ENCODE data around the gene RPL23. TPM values are rescaled to one million over a fixed set of nuclear protein-coding genes. Genes with fewer than 3 reads are reported as not detected.

RPL23 gene
- polyA plus RNA-seq, 1 donor from 2014 or later: 1,333 TPM

DNA sequence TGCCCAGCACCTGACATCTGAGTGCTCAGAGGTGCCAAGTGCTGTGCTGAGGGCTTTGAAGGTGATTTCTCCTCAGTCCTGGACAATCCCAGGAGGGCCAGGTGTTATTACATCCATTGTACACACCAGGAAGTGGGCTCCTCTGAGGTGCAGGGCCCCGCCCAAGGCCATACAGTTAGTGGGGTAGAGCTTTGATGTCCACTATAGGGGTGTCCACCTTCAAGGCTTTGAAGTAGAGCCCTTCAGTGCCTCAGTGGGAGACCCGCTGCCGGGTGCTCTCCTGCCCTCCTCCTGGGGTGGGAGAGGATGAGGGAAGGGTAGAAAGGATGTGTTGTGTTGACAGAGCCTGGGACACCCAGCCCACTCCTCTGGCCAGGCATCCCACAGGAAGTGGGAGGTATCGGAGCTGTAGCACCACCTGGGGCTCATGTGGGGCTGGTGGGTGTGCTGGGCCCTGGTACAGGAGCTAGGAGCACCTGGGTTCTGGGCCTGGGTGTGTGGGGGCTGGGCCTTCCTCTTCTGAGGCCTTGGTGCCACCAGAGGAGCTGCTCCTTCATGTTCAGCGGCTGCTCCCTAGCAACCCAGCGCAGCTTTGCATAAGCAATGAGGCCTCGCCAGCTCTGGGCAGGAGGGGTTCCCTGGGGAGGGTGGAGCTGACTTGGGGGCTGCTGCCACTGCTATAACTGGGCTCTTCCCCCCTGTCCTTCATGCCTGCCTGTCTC is 23.8 kb upstream of the RPL23 start:
- no peaks in the 10 kb centered on the region for H3K27me3 ChIP-seq (ENCODE audit: insufficient read depth, low read depth, low read length)
- H3K9ac ChIP-seq (ENCODE audit: low read length): peak overlapping the region; percentile 20
- H3K79me2 ChIP-seq (replicated peaks; ENCODE audit: insufficient read depth, low read length): peaks cover 52% of the 10 kb centered on the region
- H3K9me2 ChIP-seq (ENCODE audit: insufficient read depth, low read length): no peaks in the 10 kb centered on the region
- TF ChIP-seq, protein P1, sequence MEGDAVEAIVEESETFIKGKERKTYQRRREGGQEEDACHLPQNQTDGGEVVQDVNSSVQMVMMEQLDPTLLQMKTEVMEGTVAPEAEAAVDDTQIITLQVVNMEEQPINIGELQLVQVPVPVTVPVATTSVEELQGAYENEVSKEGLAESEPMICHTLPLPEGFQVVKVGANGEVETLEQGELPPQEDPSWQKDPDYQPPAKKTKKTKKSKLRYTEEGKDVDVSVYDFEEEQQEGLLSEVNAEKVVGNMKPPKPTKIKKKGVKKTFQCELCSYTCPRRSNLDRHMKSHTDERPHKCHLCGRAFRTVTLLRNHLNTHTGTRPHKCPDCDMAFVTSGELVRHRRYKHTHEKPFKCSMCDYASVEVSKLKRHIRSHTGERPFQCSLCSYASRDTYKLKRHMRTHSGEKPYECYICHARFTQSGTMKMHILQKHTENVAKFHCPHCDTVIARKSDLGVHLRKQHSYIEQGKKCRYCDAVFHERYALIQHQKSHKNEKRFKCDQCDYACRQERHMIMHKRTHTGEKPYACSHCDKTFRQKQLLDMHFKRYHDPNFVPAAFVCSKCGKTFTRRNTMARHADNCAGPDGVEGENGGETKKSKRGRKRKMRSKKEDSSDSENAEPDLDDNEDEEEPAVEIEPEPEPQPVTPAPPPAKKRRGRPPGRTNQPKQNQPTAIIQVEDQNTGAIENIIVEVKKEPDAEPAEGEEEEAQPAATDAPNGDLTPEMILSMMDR (IDR thresholded peaks at IDR 0.05; ENCODE audit: poor library complexity, severe bottlenecking): no peak
- TF ChIP-seq POLR2AphosphoS5 (IDR thresholded peaks at IDR 0.05) (no peak), TAF1 (IDR thresholded peaks at IDR 0.05; ENCODE audit: low read depth) (no peak), SMC3 (conservative IDR thresholded peaks at IDR 0.05; ENCODE audit: poor library complexity) (no peak)
- H3K4me2 ChIP-seq (ENCODE audit: low read length): peak overlapping the region; percentile 19
- no peak overlapping the region for H2AFZ ChIP-seq (ENCODE audit: low read depth, low read length)
- peaks cover 1% of the 10 kb centered on the region for H4K20me1 ChIP-seq (ENCODE audit: insufficient read depth)
- no peaks in the 10 kb centered on the region for H3K36me3 ChIP-seq (ENCODE audit: insufficient read depth, low read length)
- H3K9me3 ChIP-seq (ENCODE audit: low read length): no peaks in the 10 kb centered on the region
- peak overlapping the region; percentile 53 for H3K4me3 ChIP-seq (ENCODE audit: low read length)
- H3F3A ChIP-seq (ENCODE audit: insufficient read depth, low read length, poor library complexity, severe bottlenecking): no peaks in the 10 kb centered on the region
- peak overlapping the region; percentile 34 for H3K27ac ChIP-seq (ENCODE audit: low read length)

DNA sequence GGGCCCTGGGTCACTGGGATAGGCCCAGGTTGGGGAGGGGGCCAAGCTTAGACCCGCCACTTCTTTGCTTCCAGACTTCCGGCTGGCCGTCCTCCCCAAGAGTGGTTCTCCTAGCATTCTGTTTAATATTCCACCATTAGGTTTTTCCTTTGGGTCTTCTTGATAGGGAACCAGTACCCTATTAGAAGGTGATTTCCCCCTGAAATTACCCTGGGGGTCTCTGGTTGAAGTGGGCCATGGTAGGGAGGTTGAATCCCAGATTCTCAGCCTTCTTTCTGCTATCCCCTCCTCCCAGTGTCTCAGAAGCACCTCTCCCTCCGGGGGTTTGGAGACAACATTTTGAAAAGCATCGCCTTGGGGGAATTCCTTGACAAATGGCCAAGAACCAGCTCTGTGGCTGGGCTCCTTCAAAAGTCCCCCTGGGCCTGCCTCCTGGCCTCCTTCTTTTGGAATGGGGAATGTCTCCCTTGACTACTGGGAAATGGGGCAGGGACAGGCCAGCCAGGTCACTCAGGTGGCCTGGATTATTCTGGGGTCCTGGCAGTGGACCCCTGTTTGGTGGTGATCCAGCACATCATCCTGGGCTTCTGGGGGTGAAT is 22.1 kb upstream of the RPL23 start:
- Histone ChIP-seq H3F3A (ENCODE audit: insufficient read depth, low read length, poor library complexity, severe bottlenecking) (no peaks in the 10 kb centered on the region), H3K27me3 (ENCODE audit: insufficient read depth, low read depth, low read length) (no peaks in the 10 kb centered on the region), H2AFZ (ENCODE audit: low read depth, low read length) (no peak overlapping the region), H3K9me2 (ENCODE audit: insufficient read depth, low read length) (no peaks in the 10 kb centered on the region), H3K4me2 (ENCODE audit: low read length) (no peak overlapping the region), H4K20me1 (ENCODE audit: insufficient read depth) (peaks cover 4% of the 10 kb centered on the region), H3K27ac (ENCODE audit: low read length) (no peak overlapping the region), H3K36me3 (ENCODE audit: insufficient read depth, low read length) (no peaks in the 10 kb centered on the region), H3K9ac (ENCODE audit: low read length) (no peak overlapping the region), H3K9me3 (ENCODE audit: low read length) (no peaks in the 10 kb centered on the region), H3K79me2 (replicated peaks; ENCODE audit: insufficient read depth, low read length) (peaks cover 68% of the 10 kb centered on the region), H3K4me3 (ENCODE audit: low read length) (no peak overlapping the region)
- TF ChIP-seq MXI1 (conservative IDR thresholded peaks at IDR 0.05; ENCODE audit: poor library complexity, severe bottlenecking) (no peak), EP300 (conservative IDR thresholded peaks at IDR 0.05; ENCODE audit: poor library complexity, severe bottlenecking) (no peak), TAF1 (IDR thresholded peaks at IDR 0.05; ENCODE audit: low read depth) (no peak), EZH2 (IDR thresholded peaks at IDR 0.05; ENCODE audit: borderline replicate concordance, insufficient read depth, low read length, poor library complexity, severe bottlenecking) (no peak), SMC3 (conservative IDR thresholded peaks at IDR 0.05; ENCODE audit: poor library complexity) (no peak), POLR2AphosphoS5 (IDR thresholded peaks at IDR 0.05) (no peak), RAD21 (conservative IDR thresholded peaks at IDR 0.05) (no peak)
- TF ChIP-seq, protein P2, sequence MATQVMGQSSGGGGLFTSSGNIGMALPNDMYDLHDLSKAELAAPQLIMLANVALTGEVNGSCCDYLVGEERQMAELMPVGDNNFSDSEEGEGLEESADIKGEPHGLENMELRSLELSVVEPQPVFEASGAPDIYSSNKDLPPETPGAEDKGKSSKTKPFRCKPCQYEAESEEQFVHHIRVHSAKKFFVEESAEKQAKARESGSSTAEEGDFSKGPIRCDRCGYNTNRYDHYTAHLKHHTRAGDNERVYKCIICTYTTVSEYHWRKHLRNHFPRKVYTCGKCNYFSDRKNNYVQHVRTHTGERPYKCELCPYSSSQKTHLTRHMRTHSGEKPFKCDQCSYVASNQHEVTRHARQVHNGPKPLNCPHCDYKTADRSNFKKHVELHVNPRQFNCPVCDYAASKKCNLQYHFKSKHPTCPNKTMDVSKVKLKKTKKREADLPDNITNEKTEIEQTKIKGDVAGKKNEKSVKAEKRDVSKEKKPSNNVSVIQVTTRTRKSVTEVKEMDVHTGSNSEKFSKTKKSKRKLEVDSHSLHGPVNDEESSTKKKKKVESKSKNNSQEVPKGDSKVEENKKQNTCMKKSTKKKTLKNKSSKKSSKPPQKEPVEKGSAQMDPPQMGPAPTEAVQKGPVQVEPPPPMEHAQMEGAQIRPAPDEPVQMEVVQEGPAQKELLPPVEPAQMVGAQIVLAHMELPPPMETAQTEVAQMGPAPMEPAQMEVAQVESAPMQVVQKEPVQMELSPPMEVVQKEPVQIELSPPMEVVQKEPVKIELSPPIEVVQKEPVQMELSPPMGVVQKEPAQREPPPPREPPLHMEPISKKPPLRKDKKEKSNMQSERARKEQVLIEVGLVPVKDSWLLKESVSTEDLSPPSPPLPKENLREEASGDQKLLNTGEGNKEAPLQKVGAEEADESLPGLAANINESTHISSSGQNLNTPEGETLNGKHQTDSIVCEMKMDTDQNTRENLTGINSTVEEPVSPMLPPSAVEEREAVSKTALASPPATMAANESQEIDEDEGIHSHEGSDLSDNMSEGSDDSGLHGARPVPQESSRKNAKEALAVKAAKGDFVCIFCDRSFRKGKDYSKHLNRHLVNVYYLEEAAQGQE (IDR thresholded peaks at IDR 0.05; ENCODE audit: borderline replicate concordance): no peak
- TF ChIP-seq, protein P1 (IDR thresholded peaks at IDR 0.05; ENCODE audit: poor library complexity, severe bottlenecking): no peak

Data from neural cell (in vitro differentiated cells).